LoVo (cell line): ENCODE data around the gene TAF4.
A peak's percentile ranks its signal among the peaks of the same experiment; 100 is the strongest.

Experiments used
- DNase-seq: peaks from one replicate; pipeline ENCODE4 v3.0.0-alpha.2; 2016; ENCODE audit warnings: low spot score

Gene TAF4

DNA sequence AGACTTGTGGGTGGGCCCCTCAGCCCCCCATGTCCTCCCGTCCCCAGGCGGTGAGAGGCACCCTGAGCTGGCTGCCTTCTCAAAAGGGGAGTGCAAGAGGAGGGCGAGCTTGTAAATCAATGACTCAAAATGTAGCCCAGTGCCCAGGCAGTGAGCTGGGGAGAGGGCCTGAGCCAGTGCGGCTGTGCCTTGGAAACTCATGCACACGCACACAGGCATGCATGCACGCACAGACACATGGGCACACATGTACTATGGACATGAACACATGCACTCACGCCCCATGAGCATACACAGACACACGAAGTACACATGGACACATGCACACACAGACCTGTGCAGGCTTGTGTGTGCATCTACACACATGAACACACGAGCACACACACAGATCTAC, 133.5 kb downstream of the TAF4 start:
- DNase-seq: no peak

DNA sequence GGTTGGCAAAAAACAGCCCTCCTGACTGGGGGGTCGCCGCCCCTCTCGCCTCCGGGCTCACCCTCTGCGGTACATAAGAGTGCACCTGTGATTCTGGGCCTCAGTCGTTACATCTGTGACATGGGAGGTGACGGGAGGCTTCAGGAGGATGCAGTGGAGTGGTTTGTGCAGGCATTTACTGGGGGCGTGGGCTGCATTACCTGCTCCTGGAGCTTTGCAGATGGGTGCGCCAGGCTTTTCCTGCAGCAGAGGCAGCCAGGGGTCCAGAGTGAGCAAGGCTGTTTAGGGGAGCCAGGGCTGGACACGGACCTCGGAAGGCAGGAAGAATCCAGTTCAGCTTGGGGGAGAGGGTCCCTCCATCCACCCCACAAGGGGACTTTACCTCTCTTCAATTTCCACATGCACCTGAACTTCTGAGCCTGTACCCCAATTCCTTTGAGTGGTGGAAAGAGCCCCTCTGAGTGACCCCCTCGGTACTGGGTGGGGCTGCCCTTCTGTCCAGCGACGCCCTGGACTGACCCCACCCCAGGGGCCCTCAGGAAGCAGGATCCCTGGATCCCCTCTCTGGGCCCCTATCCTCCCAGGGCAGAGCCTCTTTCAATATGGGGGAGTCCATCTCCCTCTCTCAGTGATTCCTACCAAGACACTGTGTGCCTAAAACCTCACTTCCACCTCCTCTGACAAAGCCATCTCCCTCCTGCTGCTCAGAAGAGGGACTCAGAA, 134.0 kb downstream of the TAF4 start:
- no peak for DNase-seq

DNA sequence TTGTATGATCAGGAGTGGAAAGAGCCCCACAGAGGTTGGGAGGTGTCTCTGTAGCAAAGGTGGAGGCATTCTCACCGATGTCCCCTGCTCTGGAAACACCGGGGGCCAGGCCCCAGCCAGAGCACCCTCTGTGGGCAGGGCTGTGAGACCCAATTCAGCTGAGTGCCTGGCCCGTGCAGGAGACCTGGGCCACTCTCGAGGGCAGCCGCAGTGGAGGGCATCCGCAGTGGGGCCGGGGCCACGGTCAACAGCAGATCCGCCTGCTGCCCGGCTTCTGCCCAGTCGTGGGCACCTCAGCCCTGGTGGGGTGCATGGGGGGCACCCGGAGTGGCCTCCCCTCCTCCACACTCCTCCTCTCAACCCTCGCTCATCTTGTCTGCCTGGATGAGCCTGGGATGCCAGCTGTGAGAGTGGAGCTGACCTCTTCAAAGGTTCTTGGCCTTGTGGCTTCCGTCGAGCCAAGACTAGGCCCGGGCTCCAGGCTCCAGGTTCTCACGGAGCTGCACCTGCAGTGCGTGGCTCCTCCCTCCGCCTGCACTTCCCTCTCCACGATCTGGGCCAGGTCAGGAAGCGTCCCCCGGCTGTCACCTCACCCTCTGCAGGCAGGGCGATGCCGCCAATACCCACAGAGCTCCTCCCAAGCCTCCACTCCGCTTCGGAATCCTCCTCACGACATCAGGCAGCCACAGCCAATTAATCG, 134.8 kb downstream of the TAF4 start:
- no peak for DNase-seq

DNA sequence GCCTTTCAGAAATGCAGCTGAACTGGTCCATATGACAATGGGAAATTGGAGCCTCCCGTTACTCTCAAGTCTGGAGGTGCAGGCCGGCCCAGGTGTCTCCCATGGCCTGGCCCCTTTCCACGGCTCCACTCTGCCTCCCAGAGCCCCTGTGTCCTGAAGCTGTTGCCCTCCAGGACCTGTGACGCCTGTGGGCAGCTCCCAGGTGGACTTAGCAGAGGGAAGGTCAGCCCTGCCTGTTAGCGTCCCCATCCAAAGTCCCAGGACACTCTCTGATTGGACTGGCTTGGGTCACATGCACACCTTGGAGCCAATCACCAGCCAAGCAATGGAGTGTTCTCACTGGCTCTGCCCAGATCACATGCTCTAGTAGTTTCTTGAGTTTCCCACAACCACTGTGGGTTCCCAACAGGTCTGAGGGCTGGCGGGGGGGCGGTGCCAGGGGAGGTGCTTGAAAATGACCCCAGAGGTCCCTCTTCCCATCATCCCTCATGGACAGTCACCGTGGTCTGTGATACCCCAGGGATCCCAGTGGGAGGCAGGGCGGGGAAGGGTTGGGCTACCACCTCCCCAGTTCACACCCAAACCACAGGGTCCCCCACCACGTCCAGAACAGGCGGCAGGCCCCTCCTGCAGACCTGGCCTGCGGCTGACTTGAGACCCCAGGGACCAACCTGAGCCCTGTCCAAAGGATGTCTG, 135.6 kb downstream of the TAF4 start:
- no peak for DNase-seq

DNA sequence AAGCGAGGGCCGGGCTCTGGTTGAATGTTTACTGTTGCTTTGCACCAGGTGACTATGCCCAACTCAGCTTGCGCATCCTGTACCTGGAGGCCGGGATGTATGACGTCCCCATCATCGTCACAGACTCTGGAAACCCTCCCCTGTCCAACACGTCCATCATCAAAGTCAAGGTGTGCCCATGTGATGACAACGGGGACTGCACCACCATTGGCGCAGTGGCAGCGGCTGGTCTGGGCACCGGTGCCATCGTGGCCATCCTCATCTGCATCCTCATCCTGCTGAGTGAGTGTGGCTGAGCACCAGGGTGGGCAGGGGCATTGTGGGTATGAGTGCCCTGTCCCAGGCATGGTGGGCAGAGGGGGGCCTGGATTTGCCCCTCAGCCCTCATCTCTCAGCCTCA, 136.1 kb downstream of the TAF4 start:
- no peak for DNase-seq

DNA sequence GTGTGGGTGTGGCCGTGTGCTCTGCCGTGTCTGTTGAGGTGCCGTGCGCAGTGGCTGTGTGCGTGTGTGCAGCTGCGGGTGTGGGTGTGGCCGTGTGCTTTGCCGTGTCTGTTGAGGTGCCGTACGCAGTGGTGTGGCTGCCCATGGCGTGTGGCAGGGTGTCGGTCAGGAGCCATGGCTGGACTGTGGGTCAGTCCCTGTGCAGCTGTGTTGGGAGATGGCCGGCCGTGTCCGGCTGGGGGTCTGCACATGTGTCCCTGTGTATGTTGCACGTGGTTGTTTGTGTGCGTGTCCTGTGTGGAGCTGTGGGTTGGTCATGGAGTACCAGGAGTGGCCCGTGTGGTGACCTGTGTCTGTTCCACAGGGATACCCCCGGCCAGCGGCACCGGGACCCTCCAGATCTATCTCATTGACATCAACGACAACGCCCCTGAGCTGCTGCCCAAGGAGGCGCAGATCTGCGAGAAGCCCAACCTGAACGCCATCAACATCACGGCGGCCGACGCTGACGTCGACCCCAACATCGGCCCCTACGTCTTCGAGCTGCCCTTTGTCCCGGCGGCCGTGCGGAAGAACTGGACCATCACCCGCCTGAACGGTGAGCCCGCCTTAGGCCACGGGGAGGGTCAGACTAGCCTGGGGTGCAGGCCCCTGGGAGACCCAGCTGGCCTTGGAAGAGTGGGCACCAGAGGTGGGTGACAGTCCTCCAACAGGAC, 137.7 kb downstream of the TAF4 start:
- DNase-seq: no peak

DNA sequence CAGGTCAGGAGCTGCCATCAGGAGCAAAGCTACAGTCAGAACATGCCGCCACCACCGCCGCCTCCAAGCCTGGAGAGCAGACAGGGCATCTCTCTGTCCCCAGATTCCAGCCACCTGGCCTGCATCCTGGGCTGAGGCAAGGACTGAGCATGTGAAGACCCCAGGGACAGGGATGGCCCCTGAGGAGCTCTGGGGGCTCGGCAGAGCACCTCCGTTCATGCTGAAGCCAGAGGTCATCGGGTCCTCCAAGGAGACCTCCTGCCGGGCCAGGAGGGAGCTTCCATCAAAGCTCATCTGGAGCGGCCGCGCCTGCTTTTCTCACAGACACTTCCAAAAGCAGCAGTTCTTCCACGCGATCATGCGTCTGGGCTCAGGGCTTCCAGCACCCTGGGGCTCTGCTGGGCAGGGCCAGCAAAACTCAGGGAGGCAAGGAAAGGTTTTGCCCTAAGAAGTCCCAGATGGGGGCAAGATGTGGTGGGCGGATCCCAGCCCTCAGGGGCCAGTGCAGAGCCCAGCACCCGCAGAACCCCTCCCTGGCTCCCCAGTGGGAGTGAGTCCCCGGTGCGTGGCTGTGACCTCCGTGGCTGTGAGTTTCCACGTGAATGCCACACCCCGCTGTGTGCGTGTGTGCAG, 138.4 kb downstream of the TAF4 start:
- no peak for DNase-seq

DNA sequence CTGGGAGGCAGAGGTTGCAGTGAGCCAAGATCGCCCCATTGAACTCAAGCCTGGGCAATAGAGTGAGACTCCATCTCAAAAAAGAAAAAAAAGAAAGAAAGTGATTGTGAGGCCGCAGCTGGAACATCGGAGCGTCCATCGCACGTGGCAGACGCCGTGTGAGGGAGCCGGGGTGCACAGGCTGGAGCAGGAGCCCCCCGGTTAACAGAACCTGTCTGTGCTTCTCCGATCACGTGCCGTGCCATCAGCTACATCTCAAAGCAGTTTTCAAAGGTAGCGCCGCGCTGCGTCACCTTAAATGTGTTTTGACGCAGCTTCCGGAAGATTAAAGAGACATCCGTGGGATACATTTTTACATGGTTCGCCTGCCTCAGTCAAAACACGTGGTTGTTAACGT, 138.9 kb downstream of the TAF4 start:
- no peak for DNase-seq

DNA sequence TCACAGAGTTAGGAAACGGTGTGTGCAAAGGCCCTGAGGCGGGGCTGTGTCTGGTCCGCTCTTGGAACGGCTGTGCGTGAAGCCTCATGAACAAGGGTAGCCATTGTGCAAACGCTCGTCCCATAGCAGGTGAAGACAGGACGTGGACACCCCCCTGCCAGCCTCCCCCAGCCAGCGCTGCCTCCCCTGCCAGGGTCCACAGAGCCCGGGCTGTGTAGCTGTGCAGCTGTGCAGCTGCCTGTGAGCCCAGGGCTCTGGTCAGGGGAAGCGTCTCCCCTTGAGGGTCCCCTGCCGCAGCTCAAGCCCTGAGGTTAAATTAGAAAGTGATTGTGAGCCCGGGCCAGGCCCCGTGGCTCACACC, 139.4 kb downstream of the TAF4 start:
- DNase-seq: no peak

DNA sequence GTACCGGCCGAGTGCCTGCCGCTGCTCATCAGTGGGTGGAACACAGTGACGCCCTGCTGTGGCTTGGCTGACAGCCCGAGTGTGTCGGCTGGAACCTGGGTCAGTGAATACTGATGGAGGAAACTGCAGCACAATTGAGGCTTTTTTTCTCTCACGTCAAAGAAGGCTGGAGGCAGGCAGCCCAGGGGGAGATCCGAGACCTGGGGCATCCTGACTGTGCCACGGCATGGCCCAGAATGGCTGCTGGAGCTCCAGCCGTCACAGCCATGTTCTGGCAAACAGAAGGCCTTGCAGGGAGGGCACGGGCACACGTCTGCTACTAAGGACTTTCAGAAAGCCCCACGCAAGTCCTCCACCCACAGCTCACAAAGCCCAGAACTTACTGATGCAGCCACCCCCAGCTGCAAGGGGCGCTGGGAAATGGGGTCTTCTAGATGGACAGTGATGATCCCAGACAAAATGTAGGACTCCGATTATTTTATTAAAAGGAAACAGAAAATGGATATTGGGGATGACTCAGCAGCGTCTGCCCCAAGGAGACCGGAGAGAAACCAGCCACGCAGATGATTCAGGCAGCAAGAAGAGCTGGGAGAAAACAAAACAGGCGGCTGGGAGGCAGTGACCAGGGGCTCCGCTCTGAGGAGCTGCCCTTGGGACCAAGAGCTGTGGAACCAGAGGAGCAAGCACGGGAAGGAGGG, 140.0 kb downstream of the TAF4 start:
- peak; percentile 62 for DNase-seq

DNA sequence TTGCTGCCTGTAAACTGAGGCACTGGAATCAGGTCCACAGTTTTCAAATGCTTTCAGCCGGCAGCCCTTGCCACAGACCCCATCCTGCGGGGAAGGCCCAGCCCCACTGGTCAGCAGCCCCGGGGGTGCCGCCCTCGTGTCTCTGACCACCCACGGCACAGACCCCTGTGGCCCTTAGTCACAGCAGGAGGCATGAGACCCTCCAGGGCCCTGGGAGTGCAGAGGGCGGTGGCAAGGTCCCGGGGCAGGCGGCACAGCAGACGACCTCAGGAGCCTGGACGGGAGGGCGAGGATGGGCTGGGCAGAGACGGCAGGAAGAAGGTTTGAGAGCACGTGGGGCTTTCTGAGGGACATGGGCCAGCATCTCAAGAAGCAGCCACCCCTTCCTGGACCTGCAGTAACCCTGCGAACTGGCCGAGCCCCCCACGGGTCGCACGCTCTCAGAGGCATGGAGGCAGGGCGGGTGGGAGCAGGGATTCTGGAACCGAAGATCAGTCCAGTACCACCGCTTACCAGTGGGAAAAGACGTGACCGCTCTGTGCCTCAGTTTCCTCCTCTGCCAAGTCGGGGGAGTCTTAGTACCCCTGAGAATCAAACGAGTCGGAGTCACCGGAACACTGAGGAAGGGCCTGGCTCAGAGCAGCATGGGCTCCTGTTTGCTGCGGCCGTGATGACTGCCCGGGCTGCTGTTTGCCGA, 140.7 kb downstream of the TAF4 start:
- no peak for DNase-seq
